Stimulated activated naive CD8-positive, alpha-beta T cell treated with anti-CD3 and anti-CD28 coated beads, Interleukin-15, amount 100 ng/mL, for 72 hours (primary cell): ENCODE measurements around the gene DLL1.
A peak's percentile ranks its signal among the peaks of the same experiment; 100 is the strongest.

Experiments
- ATAC-seq: fragments of 150-1000 bp; cut with Tn5 transposase; 2 replicates; pipeline ENCODE4 v1.10.0; 2021; ENCODE audit warnings: mild to moderate bottlenecking, moderate library complexity
- DNase-seq, 2 donors: peaks; one replicate each; pipeline ENCODE4 v3.0.0; 2021 to 2022
- H3K27ac Mint-ChIP-seq, 2 donors: one replicate each; pipeline ENCODE4 v1.8.0; 2022; ENCODE audit warnings: mild to moderate bottlenecking in 2 of 2, mixed read lengths in 2 of 2, moderate library complexity in 2 of 2
- H3K27me3 Mint-ChIP-seq: one replicate; pipeline ENCODE4 v1.8.0; 2022; ENCODE audit warnings: mixed read lengths
- H3K4me1 Mint-ChIP-seq: one replicate; pipeline ENCODE4 v1.8.0; 2022; ENCODE audit warnings: mild to moderate bottlenecking, mixed read lengths
- H3K4me3 Mint-ChIP-seq, 2 donors: one replicate each; pipeline ENCODE4 v1.8.0; 2022; ENCODE audit warnings: mild to moderate bottlenecking in 2 of 2, mixed read lengths in 2 of 2, moderate library complexity in 1 of 2
- H3K9me3 Mint-ChIP-seq, 2 donors: one replicate each; pipeline ENCODE4 v1.8.0; 2022; ENCODE audit warnings: mixed read lengths in 2 of 2

DLL1 gene

DNA sequence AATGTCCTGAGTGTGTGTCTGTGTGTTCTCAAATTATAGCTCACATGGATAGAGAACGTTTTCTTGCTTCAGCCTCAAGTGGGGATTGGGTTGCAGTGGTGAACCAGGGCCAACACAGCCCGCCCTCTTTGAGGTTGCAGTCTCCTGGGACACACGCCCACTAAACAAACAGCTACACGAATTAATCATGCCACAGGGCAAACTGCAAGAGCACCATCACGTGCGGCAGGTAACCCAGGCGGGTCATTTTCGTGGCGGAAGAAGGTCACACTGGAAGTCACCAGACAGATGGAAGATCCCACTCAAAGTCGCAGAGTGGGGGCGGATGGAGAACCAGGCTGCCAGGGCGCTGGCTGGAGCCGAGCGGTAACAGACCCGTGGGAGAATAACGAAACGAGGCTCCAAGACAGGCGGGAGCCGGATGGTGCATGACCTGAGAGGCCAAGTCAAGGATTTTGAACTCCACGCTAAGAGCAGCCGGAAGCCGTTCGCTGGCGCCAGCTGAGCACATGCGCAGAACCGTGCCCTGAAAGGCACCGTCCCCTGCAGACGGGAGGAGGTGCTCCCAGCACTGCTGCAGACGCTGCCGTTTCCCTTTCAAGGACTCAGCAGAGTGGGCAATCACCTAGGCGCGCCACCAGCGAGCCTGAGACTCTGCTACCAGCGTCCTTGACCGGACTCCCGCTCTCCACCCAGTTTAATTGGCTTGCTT, 10.7 kb downstream of the DLL1 start:
- Mint-ChIP-seq H3K27me3 (no peaks in the 10 kb centered on the region), H3K4me1 (peaks cover 30% of the 10 kb centered on the region), H3K9me3 (no peaks in the 10 kb centered on the region), H3K27ac (peak overlapping the region in 1 of 2 donors; percentile 82), H3K4me3 (peak overlapping the region; percentile 52 to 82)
- DNase-seq, result peak in 1 of 2 donors; percentile 78
- peak; percentile 93 for ATAC-seq

DNA sequence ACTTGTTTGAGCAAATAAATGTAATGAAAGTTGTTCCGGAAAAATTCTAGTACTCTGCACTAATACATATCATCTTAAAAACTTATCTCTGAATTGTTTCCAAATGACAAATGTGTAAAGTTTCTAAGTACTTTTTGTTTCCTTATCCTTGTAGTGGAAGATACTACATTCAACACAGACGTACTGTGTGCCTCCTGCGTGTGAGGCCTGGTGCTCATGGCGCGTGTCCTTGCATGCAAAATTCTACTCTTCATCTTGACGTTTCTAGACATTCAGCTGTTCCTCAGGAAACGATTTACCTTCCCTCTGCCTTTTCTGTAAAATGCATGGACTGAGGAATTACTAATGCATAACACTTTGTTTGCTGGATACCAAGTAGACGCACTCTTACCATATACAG, 11.5 kb downstream of the DLL1 start:
- H3K9me3 Mint-ChIP-seq, result peaks cover 0 to 1% of the 10 kb centered on the region in 2 donors

DNA sequence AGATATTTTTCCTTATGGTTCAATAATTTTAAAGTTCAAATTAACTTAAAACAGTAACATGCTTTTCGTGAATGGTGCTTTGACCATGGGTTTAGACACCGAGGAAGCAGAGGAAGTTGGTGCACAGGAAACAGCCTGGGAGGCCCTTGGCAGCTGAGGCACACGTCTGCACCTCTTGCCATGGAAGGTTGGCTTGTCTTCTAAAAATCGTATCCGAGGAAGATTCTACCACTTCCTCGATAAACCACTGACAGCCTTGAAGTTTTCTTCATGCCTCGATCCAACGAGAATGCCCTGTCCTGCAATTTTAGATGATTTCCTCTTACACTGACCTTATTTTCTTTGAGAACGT, 12.2 kb downstream of the DLL1 start:
- Mint-ChIP-seq H3K4me1 (peaks cover 30% of the 10 kb centered on the region), H3K4me3 (peak overlapping the region; percentile 42 to 57), H3K27ac (no peak overlapping the region), H3K27me3 (no peaks in the 10 kb centered on the region), H3K9me3 (peaks cover 0 to 8% of the 10 kb centered on the region in 2 donors)
- ATAC-seq (no peak), DNase-seq (no peak)

More for the DNA sequence above, 11.5 kb downstream of the DLL1 start:
- no peak overlapping the region for H3K27ac Mint-ChIP-seq
- ATAC-seq (no peak), DNase-seq (no peak)
- H3K4me1 Mint-ChIP-seq, result peaks cover 30% of the 10 kb centered on the region
- H3K27me3 Mint-ChIP-seq, result no peaks in the 10 kb centered on the region
- peak overlapping the region; percentile 42 to 57 for H3K4me3 Mint-ChIP-seq

DNA sequence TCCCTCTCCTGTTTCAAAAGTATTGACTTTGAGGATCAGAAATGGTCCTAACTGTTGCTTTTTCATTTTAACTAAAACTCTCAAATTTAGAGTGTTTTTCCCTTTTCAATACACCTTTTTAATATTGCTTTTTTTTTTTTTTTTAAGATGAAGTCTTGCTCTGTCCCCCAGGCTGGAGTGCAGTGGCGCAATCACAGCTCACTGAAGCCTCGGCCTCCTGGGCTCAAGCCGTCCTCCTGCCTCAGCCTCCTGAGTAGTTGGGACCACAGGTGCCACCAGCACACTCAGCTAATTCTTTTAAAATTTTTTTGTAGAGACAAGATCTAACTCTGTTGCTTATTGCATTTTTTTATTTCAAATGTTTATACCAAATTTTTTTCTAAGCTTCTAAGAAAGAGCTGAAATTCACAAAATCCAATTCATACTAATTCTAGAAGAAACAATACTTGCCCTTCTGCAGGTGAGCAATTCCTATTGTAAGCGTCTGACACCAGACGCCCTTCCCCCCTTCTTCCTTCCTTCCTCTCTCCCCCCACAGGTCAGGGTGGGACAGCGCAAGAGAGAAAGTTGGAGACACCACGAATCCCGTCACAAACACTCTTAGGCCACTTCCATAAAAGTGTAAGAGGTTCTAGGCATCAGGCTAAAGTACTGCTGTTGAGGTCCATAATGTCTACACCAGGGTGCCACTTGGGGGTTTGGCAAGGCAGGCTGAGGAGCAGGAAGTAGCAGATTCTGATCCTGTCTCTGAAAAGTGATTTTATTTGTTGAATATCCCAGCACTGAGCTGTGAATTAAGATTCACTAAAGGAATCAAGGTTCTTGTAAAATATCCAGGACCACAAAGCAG, 12.8 kb downstream of the DLL1 start:
- DNase-seq, result no peak
- Mint-ChIP-seq H3K27me3 (no peaks in the 10 kb centered on the region), H3K4me3 (peak overlapping the region; percentile 42 to 57), H3K27ac (peak overlapping the region in 1 of 2 donors; percentile 48), H3K4me1 (peaks cover 30% of the 10 kb centered on the region), H3K9me3 (peaks cover 0 to 11% of the 10 kb centered on the region in 2 donors)
- ATAC-seq, result no peak

DNA sequence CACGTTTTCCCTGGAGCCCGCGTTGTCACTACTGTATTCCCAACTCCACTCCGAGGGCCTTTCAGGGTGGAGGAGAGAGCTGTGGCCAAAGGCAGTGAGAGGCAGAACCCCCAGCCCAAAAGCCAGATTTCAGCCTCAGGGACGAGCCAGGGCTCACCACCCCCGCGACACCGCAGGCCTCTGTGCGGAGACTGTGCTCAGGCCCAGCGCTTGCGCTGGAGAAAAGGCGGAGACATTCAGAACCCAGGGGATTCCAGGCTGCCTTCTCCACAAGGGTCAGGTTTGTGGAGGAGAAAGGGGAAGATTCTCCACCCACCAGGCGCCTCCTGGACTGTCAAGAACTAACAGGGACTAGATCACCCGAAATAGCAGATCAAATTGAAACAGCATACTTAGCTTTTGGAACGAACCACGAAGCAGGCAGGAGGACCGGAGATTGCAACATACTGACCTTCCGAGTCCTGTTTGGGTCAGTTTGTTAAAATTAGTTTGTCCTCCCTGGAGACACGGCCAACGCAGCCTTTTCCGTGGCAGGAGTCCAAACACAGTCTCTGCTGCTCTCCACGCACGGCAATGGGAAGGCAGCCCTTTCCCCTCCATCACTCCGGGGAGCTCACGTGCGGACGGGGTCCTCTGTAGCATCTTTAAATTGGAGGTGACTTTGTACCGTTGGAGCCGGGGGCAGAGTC, 14.4 kb downstream of the DLL1 start:
- ATAC-seq (no peak), DNase-seq (no peak)
- Mint-ChIP-seq H3K4me1 (peaks cover 44% of the 10 kb centered on the region), H3K4me3 (no peak overlapping the region), H3K27me3 (no peaks in the 10 kb centered on the region), H3K27ac (no peak overlapping the region), H3K9me3 (peaks cover 0 to 11% of the 10 kb centered on the region in 2 donors)

DNA sequence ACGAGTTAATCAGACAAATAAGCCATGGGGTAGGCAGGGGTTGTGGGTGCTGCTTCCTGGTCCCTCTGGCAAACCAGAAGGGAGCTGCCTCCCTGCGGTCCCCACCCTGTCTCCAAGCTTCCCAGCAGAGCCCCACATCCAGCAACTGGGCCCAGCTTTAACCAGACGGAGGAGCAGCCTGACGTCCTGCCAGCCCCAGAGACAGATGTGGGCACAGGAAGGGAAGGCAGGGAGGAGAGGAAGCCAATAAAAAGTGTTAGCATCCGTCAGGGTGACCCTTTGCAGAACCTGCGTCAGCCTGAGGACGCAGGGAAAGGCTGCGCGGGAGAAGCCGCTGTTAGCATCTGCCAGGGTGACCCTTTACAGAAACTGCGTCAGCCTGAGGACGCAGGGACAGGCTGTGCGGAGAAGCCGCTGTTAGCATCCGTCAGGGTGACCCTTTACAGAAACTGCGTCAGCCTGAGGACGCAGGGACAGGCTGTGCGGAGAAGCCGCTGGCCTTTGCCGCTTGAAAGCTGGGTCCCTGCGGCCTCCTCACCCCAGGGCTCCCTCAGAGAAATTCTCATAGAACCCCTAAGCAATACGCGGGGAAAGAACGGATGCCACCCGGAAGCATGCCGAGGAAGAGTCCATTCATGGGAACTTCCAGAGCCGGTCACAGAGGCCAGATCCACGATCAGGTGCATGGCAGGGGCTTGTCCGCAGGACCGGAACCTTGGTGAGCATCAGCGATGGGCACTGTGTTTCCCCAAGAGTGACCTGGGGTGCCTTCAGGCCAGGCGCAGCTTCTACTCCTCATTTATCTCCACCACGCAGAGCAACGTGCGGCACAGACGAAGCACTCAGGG, 15.9 kb downstream of the DLL1 start:
- no peak for ATAC-seq
- Mint-ChIP-seq H3K4me3 (no peak overlapping the region), H3K27ac (no peak overlapping the region), H3K27me3 (no peaks in the 10 kb centered on the region), H3K4me1 (peaks cover 49% of the 10 kb centered on the region), H3K9me3 (peaks cover 0 to 11% of the 10 kb centered on the region in 2 donors)
- DNase-seq, result no peak

DNA sequence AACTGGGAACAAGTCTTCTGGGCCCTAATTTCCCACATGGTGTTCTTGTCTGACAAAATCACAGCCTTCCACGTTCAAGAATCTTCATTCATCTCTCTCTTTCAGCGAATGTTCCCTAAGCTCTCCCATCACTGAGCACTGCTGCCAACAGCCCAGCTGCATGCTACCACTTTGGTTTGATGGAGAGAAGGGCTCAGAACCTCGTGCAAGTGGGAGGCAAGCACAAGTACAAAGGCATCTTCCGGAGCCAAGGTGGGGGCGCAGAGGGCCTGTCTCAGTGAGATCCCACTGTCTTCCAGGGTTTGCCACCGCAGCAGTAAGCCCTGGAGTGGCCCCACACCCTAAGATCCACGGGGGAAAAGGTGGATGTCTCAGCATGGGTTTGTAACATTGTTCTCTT, 17.2 kb downstream of the DLL1 start:
- Mint-ChIP-seq H3K27ac (no peak overlapping the region), H3K4me1 (peaks cover 37% of the 10 kb centered on the region), H3K27me3 (no peaks in the 10 kb centered on the region), H3K4me3 (no peak overlapping the region), H3K9me3 (peaks cover 0 to 11% of the 10 kb centered on the region in 2 donors)
- no peak for ATAC-seq
- DNase-seq, result no peak

DNA sequence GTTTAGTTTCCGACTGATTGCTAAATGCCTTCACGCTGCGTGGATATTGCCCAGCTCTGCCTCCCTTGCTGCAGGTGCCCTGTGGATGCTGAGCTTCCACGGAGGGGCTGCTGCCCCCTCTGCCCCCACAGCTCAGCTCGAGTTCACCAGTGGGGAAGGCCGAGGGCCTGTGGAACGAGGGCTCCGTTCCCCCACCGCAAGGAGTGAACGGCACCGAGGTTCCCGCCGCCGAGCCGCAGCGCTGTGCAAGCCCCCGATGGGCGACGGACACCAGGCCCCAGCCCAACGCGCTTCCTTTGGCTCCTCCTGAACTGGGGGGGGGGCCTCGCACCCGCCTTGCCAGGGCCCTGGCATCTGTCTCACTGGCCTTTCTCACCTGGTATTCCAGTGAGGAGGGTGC, 17.7 kb downstream of the DLL1 start:
- Mint-ChIP-seq H3K27me3 (no peaks in the 10 kb centered on the region), H3K27ac (no peak overlapping the region)

DNA sequence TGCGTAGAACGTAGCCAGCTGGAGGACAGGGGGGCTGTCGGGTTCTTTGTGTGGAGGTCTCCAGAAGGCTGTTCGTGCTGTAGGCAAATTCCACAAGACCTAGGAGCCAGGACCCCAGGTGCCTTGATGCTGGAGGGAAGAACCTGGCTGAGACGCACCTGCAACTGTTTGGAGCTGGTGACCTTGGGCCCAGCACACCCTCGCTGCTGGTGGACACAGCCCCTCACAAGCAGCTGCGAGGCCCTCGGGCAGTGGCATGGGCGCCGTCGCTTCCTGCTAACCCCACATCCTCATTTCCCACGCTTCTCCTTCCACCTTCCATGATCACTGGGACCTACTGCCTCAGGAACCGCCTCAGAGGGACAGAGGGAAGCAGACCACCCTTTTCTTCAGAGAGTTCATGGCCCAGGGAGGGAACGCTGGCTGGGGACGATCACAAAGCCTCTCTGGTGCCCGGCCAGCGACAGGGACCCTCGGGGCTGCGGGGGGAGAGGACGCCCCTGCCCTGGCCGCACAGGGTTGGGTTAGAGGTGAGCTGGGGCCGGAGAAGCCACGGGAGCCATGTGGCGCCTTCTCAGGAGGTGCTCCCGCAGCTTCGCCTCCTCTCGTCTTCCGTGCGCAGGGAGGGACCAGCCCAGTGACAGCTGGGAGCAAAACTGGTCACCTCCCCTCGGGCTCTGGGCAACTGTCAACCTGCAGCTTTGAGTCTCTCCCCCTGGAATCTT, 18.4 kb downstream of the DLL1 start:
- peak; percentile 1 for ATAC-seq
- DNase-seq, result no peak
- H3K9me3 Mint-ChIP-seq, result peaks cover 0 to 11% of the 10 kb centered on the region in 2 donors
- H3K4me3 Mint-ChIP-seq, result peak overlapping the region; percentile 72 to 91
- H3K27ac Mint-ChIP-seq, result no peak overlapping the region
- no peaks in the 10 kb centered on the region for H3K27me3 Mint-ChIP-seq
- H3K4me1 Mint-ChIP-seq, result peaks cover 26% of the 10 kb centered on the region

More for the DNA sequence above, 17.7 kb downstream of the DLL1 start:
- no peak for ATAC-seq
- DNase-seq, result no peak
- peaks cover 0 to 11% of the 10 kb centered on the region in 2 donors for H3K9me3 Mint-ChIP-seq
- peaks cover 33% of the 10 kb centered on the region for H3K4me1 Mint-ChIP-seq
- peak overlapping the region in 1 of 2 donors; percentile 9 for H3K4me3 Mint-ChIP-seq

DNA sequence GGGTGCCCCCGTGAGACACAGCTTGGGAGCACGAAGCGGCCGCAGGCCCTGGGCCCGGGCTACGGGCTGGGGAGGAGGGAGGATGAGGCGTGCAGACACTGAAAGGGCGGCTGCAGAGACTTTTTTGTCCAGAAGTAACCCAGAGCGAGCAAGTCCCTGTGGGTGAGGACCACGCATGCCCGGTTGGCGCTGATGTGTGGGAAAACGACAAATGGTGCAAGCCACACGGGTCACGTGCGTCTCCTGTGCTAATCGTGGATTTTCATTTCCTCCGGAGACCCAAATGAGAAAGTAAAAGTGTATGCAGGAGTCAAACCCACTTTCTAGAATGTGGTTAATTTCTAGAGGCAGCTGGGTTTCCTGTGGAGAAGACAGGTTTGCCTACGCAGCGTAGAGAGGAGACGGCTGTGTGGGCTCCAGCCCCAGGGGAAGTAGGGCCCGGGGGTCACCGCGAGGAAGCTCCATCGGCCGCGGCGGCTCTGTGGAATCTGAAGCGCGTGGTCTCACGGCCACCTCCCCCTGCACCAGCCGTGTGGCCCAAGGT, 19.0 kb downstream of the DLL1 start:
- Mint-ChIP-seq H3K9me3 (peaks cover 0 to 11% of the 10 kb centered on the region in 2 donors), H3K27ac (peak overlapping the region; percentile 63 to 83), H3K27me3 (no peaks in the 10 kb centered on the region), H3K4me1 (peaks cover 22% of the 10 kb centered on the region), H3K4me3 (peak overlapping the region; percentile 72 to 91)
- ATAC-seq (peak; percentile 96), DNase-seq (peak; percentile 72 to 89)

DNA sequence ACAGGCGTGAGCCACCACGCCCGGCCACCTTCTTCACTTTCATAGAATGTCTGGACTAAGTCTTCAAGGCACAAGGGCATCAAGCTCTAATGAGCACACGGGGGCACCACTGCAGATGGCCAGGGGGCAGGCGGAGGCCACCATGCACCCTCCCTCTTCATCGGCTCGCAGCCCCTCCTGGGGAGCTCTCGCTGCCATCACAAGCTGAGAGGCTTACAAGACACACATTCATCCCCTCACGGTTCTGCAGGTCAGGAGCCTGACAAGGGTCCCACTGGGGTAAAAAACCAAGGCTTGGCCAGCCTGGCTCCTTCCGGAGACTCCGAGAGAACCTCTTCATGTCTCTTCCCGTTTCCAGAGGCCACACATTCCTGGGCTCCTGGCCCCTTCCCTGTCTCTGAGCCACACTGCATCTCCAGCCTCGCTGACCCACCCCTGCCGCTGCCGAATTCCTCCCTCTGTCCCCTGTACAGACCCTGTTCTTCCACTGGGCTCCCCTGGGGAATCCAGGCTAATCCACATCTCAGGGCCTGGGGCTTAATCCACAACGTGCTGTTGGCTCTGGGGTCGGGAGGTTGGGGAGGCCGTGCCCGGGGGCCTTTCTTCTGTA, 19.8 kb downstream of the DLL1 start:
- ATAC-seq (peak; percentile 2), DNase-seq (no peak)
- H3K27ac Mint-ChIP-seq, result peak overlapping the region; percentile 63 to 83
- peaks cover 0 to 11% of the 10 kb centered on the region in 2 donors for H3K9me3 Mint-ChIP-seq
- H3K4me1 Mint-ChIP-seq, result peaks cover 22% of the 10 kb centered on the region
- peak overlapping the region; percentile 72 to 91 for H3K4me3 Mint-ChIP-seq
- H3K27me3 Mint-ChIP-seq, result no peaks in the 10 kb centered on the region

DNA sequence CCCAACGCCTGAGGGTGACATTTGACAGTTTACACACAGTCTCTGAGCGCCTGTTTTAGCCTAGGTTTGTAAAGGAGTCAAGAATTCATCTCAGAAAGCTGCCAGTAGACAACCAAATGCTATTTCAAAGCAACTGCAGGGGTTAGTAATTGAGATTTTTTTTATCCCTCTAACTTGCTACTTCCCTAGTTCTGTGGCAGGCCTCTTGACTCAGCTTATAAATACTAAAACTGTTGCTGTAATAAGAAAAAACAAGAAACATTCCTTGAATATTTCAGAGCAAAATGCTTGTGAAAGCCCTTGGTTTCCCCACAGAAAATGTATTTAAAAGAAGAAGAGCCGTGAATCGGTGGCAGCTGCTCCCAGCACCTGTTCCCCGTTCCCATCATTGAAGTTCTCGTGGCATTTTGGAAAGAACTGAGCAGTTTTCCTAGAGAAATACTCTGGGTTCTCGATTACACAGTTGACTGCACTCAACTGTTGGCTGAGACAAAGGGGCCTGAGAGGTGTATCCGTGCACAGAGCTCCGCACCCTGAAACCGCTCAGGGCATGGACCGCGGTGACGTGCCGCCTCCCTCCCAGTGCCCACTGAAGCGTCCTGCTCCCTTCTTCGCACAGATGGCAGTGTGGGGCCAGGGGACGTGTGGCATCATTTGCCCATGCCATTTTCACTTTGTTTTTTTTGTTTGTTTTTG, 20.9 kb downstream of the DLL1 start:
- peaks cover 22% of the 10 kb centered on the region for H3K4me1 Mint-ChIP-seq
- ATAC-seq, result no peak
- peaks cover 0 to 11% of the 10 kb centered on the region in 2 donors for H3K9me3 Mint-ChIP-seq
- H3K27me3 Mint-ChIP-seq, result no peaks in the 10 kb centered on the region
- H3K4me3 Mint-ChIP-seq, result no peak overlapping the region
- no peak for DNase-seq
- no peak overlapping the region for H3K27ac Mint-ChIP-seq

DNA sequence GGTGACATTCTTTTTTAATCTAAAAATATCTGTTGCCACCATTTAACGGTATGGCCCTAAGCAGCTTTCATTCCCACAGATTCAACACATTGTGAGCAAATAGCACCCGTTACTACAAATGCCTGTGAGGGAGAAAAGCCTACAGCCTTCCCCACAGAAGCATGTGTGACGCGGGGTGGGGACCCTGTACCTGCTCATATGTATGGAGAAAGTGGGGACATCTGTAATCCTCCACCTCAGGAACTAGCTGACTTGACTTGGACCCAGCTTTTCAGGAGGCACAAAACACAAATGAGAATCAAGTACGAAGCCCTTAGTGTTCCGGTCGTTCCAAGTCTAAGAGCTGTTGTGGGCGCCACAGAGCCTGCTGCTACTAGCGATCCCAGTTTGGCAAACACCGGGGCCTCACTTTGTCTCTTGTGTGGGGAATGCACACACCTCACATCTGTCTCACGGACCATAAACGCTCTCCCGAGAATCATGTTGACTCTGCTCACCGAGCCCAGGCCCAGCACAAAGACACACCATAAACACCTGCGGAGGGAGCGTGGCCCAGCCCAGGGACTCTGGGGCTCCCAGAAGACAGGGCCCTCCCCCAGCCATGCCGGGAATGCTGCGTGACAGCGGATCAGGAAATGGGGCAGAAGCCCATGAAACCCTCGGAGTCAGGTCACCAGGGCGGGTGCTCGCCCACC, 21.6 kb downstream of the DLL1 start:
- ATAC-seq (no peak), DNase-seq (no peak)
- Mint-ChIP-seq H3K27me3 (no peaks in the 10 kb centered on the region), H3K4me1 (peaks cover 22% of the 10 kb centered on the region), H3K27ac (no peak overlapping the region), H3K9me3 (peaks cover 0 to 9% of the 10 kb centered on the region in 2 donors), H3K4me3 (no peak overlapping the region)
